Measurements from ENCODE around the gene GALNT16. TPM values are rescaled to one million over a fixed set of nuclear protein-coding genes. Genes with fewer than 3 reads are reported as not detected.

The GALNT16 gene
- total RNA-seq, 1 donor from 2014 or later: 3.5 TPM

DNA sequence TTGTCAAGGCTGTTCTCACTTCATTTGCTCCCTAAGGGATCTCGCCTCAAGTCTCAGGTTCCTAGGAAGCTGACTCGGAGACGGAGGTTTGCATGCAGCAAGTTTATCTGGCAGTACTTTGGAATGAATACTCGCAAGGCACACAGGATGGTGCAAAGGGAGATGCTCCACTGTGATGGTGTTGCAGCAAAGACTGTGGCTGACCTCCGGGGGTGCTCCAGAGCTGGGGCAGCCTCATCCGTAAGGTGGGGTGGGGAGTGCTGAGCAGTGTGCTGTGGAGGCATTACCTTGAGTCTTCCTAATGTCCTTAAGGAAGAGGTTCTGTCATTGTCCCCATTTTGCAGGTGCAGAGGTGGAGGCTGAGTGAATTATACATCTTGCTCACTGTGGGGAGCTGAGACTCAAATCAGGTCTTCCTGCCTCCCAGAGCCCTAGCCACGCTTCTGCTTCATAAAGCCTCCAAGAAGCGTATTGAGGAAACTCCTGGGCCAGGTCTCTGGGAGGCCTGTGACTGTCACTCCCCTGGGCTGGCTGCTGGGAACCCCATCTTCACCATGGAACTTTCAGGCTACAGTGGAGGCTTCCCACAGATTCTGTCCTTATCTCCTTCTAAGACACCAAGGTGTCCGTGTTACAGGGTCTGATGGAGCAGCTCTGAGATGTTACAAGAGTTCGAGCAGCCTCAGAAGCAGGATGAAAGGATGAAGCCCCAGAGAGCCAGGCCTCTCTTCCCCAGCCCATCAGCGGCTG lies 39.5 kb downstream of the GALNT16 start:
- peak; percentile 43 for DNase-seq (ENCODE audit: low spot score)
- Histone ChIP-seq H3K9ac (no peak overlapping the region), H4K20me1 (ENCODE audit: low read depth) (no peaks in the 10 kb centered on the region), H3K9me3 (ENCODE audit: low read depth) (no peaks in the 10 kb centered on the region), H3K27ac (no peak overlapping the region), H3K4me3 (no peak overlapping the region), H3F3A (ENCODE audit: low read depth) (no peaks in the 10 kb centered on the region), H3K4me2 (no peak overlapping the region), H3K36me3 (no peaks in the 10 kb centered on the region), H2AFZ (replicated peaks) (peak overlapping the region; percentile 53), H3K79me2 (ENCODE audit: low read depth) (no peaks in the 10 kb centered on the region), H3K27me3 (no peaks in the 10 kb centered on the region), H3K4me1 (peaks cover 13% of the 10 kb centered on the region)
- Mint-ChIP-seq H3K36me3 (no peaks in the 10 kb centered on the region), H3K4me1 (peaks cover 32% of the 10 kb centered on the region), H3K9me3 (no peaks in the 10 kb centered on the region), H3K27me3 (ENCODE audit: insufficient read depth, low read depth) (peaks cover 2% of the 10 kb centered on the region), H3K27ac (no peak overlapping the region), H3K4me3 (no peak overlapping the region)
- TF ChIP-seq, protein P1, sequence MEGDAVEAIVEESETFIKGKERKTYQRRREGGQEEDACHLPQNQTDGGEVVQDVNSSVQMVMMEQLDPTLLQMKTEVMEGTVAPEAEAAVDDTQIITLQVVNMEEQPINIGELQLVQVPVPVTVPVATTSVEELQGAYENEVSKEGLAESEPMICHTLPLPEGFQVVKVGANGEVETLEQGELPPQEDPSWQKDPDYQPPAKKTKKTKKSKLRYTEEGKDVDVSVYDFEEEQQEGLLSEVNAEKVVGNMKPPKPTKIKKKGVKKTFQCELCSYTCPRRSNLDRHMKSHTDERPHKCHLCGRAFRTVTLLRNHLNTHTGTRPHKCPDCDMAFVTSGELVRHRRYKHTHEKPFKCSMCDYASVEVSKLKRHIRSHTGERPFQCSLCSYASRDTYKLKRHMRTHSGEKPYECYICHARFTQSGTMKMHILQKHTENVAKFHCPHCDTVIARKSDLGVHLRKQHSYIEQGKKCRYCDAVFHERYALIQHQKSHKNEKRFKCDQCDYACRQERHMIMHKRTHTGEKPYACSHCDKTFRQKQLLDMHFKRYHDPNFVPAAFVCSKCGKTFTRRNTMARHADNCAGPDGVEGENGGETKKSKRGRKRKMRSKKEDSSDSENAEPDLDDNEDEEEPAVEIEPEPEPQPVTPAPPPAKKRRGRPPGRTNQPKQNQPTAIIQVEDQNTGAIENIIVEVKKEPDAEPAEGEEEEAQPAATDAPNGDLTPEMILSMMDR (IDR thresholded peaks at IDR 0.05): peak; percentile 44
- TF ChIP-seq EZH2phosphoT487 (IDR thresholded peaks at IDR 0.05): no peak

DNA sequence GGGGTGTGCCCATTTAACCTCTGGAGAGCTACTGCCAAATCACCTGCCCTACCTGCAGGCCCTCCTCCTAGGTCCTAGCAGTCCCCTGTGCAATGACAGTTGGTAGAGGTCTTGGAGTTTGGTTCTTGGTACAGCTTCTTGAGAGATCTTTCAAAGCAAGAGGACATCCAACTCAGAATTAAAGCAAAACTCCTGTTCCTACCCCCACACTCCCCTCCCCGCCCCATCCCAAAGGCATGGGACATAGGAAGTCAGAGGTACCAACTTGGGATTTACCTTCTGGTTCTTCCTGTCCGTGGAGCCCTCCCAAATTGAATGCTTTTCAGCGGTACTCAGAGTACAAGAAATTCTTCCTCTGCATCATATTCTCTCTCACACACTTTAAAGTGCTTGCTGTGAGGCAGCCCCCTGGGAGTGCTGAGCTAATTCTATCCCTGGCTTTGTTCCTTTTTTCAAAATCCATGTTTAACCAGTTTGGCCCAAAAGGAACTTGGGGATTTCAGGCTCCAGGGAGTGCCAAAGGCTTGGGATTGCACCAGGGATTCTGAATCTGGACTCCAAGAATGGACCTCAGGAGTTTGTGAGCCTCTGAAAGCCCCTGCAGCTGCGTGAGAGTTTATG lies 40.8 kb downstream of the GALNT16 start:
- Histone ChIP-seq H3K27me3 (no peaks in the 10 kb centered on the region), H3K9me3 (ENCODE audit: low read depth) (no peaks in the 10 kb centered on the region), H4K20me1 (ENCODE audit: low read depth) (no peaks in the 10 kb centered on the region), H3K4me3 (no peak overlapping the region), H3K4me1 (peaks cover 13% of the 10 kb centered on the region), H3K9ac (no peak overlapping the region), H3F3A (ENCODE audit: low read depth) (no peaks in the 10 kb centered on the region), H3K27ac (no peak overlapping the region), H3K36me3 (no peaks in the 10 kb centered on the region), H2AFZ (replicated peaks) (no peak overlapping the region), H3K79me2 (ENCODE audit: low read depth) (no peaks in the 10 kb centered on the region), H3K4me2 (no peak overlapping the region)
- no peak for DNase-seq (ENCODE audit: low spot score)
- Mint-ChIP-seq H3K27me3 (ENCODE audit: insufficient read depth, low read depth) (peaks cover 2% of the 10 kb centered on the region), H3K4me3 (no peak overlapping the region), H3K27ac (no peak overlapping the region), H3K4me1 (peaks cover 36% of the 10 kb centered on the region), H3K36me3 (no peaks in the 10 kb centered on the region), H3K9me3 (no peaks in the 10 kb centered on the region)
- TF ChIP-seq EZH2phosphoT487 (IDR thresholded peaks at IDR 0.05): no peak
- TF ChIP-seq, protein P1 (IDR thresholded peaks at IDR 0.05): no peak
- no peak for TF ChIP-seq EZH2 (IDR thresholded peaks at IDR 0.05)

DNA sequence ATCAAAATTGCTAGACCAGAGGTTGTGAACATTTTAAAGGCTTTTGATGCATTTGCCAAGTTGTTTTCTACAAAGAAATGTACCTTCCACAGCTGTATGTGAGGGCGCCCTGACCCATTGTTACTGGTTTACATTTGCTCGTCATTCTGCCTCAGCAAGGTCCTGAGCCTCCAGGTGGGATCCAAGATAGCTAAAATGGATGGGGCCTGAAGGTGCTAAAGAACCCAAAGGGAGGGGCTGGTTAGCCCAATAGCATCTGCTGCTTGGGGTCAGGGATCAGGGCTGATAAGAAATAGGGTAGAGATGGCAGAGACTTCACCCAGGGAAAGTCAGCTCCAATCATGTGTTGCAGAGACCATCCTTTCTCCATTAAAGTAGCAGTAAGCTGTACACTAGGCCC lies 43.1 kb downstream of the GALNT16 start:
- no peaks in the 10 kb centered on the region for H3K36me3 Mint-ChIP-seq
- no peak overlapping the region for H3K27ac Mint-ChIP-seq
- H3K4me2 ChIP-seq: no peak overlapping the region
- no peaks in the 10 kb centered on the region for H3K9me3 ChIP-seq (ENCODE audit: low read depth)
- no peaks in the 10 kb centered on the region for H3F3A ChIP-seq (ENCODE audit: low read depth)
- no peak overlapping the region for H3K4me3 ChIP-seq
- H4K20me1 ChIP-seq (ENCODE audit: low read depth): no peaks in the 10 kb centered on the region
- no peaks in the 10 kb centered on the region for H3K36me3 ChIP-seq
- peaks cover 2% of the 10 kb centered on the region for H3K27me3 Mint-ChIP-seq (ENCODE audit: insufficient read depth, low read depth)
- no peak for DNase-seq (ENCODE audit: low spot score)
- no peaks in the 10 kb centered on the region for H3K27me3 ChIP-seq
- H3K4me1 Mint-ChIP-seq: peaks cover 32% of the 10 kb centered on the region
- H3K4me1 ChIP-seq: peaks cover 13% of the 10 kb centered on the region
- H2AFZ ChIP-seq (replicated peaks): no peak overlapping the region
- no peak overlapping the region for H3K27ac ChIP-seq
- no peak overlapping the region for H3K9ac ChIP-seq
- H3K4me3 Mint-ChIP-seq: no peak overlapping the region
- no peaks in the 10 kb centered on the region for H3K79me2 ChIP-seq (ENCODE audit: low read depth)
- no peaks in the 10 kb centered on the region for H3K9me3 Mint-ChIP-seq
- TF ChIP-seq, protein P1 (IDR thresholded peaks at IDR 0.05): no peak
- no peak for TF ChIP-seq EZH2phosphoT487 (IDR thresholded peaks at IDR 0.05)
- TF ChIP-seq EZH2 (IDR thresholded peaks at IDR 0.05): no peak
